RPMI8226 (cell line): ENCODE results near the gene KDM8.
A peak's percentile ranks its signal among the peaks of the same experiment; 100 is the strongest.

Experiments used
- DNase-seq: peaks from one replicate; pipeline ENCODE4 v3.0.0-alpha.2; 2015

Gene KDM8

DNA sequence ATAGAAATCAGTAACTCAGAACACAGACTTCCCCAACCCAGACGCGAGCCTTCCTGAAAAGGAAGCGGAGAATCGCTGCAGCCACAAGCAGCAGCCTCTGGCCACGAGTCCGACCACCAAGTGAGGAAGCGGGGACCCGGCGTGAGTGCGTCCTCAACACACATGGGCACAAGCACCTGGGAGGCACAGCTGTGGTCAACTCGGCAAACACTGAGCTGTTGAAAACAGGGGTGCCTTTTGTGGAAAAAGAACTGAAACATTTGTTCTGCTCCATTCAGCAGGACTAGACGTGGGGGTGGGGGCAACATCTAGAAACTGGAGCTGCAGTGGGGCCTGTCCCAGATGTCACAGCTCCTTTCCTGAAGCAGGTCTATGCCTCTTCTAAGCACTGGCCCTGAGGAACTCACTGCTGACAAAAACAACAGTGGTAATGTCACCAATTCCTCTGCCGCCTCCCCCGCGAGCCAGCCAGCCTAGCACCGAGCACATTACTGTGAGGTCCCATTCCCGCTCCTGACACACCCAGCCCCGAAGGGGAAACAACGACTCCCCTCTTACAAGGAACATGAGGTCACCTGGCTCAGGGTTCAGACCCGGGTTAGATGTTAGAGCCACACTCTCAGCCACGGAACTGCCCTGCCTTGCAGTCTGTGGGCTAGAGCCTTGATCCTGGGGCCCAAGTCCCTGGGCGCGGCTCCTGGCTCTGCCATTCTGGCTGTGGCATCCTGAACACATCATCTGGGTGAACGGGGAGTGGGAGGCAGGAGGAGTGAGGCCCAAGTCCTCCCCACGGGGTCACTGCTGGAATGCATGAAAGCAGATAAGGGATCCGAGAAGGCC, 29.0 kb downstream of the KDM8 start:
- peak; percentile 95 for DNase-seq

DNA sequence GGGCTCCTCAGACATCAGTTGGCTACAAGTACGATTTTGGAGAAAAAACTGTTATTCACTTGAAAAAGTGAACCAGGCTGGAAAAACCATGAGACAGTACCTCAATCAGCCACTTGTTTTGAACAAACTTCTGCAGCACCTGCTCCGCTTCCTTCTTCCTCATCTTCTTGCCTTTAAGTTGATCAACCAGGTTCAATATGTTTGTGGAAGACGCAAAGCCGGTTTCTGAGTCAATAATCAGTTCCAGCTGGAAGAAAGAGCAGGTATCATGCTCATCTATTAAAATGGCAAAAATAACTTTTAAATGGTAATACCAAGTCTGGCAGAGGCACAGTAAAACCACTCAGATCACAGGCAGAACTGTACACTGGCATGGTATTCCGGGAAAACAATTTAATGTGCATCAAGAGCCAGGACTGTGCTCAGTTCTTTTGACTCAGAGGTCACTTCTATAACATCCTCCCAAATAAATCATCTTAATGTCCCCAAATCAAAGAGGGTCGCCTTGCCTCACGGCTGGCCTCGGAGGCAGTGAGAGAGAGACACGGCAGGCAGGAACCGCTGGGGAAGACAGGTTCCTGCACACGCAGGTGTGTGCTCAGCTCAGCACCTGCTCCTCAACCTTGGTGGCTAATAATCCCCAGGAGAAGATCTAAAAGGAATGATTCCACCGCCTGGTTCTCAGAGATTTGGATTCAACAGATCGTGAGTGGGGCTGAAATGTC, 29.7 kb downstream of the KDM8 start:
- no peak for DNase-seq

DNA sequence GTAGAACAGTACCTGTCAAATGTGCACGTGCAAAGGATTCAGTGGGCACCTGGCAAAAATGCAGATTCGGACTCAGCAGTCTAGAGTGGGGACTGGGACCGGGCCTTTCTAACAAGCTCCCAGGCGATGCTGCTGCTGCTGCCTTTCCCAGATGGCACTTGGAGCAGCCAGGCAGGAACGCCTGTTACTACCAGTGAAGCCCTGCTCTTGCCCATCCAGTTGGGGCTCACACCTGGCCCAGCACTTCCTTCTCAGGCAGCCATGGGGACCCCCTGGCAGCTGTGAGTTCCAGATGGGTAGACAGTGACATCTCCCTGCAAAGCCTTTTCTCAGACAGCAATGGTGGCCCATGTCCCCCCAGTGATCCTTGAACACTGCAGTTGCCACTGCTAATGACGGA, 30.4 kb downstream of the KDM8 start:
- DNase-seq = no peak

DNA sequence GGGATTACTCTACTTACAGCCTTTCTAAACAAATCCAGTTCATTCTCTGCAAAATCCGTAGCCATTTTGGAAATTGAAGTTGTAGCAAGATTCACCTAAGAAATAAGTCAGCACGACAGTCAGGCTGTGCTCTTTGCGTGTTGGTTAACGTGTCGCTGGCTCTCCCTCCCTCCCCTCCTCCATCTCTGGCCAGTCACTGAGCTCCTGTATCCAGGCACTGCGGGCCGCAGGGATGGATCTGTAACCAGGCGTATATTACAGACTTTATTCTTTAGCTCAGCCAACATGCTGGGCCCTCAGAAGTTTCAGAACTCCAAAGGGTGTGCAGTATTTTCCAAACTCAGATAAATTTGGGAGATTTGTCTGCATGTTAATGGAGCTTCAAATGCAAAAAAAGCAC, 30.8 kb downstream of the KDM8 start:
- DNase-seq = no peak

DNA sequence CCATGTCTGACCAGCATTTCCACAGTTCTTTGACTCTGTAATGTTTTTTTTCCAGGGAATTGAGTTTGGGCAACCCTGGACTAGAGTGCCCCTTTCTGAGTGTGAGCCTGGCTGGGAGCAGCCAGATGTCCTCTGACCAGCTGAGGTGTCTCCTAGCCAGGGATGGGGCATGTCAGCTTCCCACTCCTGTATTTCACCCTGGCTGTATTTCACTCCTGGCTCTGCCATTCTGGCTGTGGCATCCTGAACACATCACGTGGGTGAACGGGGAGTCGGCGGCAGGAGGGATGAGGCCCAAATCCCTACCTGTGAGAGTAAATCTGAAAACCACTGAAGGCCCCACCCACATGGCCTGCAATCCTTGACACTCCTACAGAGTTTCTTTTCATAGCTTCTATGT, 31.3 kb downstream of the KDM8 start:
- no peak for DNase-seq

DNA sequence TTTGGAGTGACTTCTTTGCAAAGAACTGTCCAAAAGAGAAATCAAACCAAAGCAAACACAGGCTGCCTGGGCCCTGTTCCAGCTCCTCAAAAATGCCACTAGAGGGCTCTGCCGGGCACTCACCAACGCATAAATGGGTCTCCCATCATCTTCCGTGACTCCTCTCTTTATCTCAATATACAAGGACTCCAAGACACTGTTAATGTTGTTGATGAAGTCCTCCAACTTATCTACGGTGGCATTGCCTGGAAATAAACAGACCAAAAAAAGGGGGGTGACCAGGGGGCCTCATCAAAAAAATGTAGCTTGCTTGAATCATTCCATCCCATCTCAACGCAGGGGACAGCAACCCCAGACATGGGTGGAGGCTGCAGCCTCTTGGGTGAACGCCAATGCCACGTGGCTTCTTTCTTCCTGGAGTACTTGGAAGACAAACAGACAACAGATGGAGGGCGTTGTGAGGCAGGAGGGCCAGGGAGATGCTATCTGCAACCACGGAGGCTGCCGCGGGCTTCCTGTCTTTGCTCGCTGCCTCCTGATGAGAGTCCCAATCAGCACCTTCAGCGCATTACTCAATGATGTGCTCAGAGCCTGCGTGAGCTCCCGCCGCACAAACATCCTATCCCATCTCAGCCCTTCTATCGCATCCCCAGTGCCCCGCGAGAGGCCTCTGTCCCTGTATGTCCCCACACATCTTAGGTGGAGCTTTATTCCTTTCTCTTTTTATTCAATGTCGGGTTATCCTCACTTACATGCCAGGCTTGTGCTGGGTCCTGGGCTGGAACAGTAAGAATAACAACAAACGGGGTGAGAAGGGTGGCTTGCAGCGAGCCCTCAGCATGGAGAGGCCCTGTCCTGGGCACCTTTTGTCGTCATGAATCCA, 32.0 kb downstream of the KDM8 start:
- DNase-seq = peak; percentile 78

DNA sequence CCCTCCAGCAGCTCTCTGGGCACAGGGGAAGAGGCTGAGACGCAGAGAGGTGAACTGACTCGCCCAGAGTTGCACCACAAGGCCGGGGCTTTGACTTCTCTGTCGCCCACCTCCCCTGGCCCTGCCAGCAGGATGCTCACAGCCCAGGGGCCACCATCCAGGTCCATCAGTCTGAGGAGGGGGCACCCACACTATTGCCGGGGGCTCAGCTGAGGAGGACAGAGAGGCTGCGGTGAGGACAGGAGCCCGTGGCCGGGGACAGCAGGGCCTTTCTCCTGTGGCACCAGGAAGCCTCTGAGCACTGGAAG, 32.6 kb downstream of the KDM8 start:
- DNase-seq = no peak

DNA sequence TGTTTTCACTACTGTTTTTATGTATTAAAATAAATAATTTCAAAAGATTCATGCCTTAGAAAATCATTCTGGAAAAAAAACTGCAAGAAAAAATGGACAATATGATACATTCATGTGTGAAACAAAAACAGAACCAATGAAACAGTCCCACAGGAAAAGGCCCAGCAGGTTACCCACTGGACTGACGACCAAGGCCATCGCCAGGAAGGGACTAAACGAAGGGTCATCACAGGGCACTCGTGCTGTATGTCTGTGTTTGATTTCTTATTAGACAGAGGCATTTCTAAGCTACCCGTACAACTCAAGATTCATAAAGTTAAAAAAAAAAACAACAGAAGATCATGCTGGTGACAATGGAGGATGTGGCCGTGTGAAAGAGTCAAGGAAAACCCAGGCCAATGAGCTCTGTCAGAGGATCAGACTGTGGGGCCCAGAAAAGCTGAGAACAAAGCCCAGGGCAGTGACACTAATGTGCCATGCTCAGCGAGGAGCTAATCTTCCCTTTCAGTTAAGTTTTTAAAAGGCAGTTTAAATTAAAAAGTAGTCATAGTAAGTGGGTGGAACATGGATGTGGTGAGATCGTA, 33.4 kb downstream of the KDM8 start:
- no peak for DNase-seq

DNA sequence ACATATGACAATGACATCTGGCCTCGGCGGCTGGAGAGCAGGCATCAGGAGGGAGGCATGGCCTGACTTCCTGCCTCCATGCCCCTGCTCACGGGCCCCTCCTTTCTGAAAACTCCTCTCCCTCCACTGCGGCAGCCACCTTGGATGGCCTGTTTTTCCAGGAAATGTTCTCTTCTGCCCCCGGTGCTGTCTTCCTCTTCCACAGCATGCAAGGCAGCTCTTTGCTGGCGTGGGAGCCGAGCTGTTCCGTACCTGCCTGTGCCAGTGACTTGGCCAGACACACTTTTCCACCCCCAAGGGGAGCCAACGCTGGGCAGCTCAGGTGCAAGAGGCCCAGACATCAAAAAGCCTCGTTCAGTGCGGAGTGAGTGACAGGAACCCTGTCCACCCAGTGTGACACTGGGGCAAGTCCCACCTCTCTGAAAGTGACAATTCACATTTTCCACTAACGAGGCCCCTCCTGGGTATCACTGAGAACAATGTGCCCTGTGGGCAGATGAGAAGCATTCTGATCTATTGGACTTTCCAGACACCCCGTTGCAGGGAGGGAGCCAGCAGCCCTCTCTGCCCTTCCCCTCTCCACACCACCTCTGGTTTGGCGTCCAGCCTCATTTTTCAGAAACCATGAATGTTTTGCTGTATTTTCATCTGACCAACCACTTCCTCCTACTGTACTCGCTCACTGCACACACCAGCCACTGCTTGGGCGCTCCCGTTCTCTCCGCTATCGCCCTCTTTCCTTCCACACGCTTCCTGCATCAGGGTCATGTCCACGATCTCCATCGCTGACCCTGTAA, 34.1 kb downstream of the KDM8 start:
- no peak for DNase-seq

DNA sequence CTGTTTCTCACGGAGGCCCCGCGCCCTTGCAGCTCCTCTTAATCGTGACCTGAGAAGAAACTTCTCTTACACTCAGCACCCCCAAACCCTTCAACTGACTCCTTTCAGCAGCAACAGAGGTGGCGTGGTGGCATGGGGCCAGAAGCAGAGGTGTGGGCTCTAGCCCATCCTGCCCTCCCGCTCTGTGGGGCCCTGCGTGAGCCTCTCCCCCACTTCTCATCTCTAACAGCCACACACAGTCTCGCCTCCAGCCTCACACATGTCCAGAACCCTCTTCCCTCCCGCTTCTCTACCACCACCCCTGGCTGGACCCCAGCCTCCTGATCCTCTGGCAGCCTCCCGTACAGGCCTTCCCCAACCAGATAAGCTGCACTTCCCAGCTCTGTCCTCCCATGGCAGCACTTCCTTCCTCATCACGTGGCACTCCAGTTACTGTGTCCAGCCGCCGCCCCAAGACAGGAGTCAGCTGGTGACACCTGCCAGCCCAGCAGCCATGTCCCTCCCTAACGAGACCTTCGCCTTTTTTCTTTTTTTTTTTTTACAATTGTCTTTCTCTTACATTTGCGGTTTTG, 34.8 kb downstream of the KDM8 start:
- no peak for DNase-seq

DNA sequence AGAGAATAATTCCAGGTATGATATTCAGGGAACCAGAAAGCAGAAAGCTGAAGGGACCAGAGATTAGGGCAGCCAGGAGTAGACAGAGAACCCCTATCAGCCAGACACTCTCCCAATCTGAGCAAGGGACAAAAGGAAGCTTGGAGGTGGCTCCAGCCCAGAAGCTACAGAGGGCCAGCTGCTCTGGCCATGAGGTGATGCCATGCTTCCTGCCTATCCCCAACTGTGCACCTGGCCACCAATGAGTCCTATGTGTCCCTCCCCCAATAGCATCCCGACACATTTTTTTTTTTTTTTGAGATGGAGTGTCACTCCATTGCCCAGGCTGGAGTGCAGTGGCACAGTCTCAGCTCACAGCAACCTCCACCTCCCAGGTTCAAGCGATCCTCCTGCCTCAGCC, 35.3 kb downstream of the KDM8 start:
- no peak for DNase-seq

DNA sequence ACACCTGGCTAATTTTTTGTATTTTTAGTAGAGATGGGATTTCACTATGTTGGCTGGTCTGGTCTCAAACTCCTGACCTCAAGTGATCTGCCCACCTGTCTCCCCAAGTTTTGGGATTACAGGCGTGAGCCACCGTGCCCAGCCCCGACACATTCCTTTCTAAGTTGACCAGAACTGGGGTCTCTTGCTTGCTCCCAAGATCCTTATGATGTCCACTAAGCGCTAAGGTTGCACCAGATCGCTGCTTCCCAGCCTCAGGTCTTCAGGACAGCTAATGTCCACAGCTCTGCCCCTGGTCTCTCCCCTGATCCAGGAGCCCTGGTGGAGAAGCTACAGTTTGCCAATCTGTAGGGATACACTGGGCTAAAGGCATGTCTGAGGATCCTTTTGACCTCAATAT, 35.7 kb downstream of the KDM8 start:
- DNase-seq = no peak

DNA sequence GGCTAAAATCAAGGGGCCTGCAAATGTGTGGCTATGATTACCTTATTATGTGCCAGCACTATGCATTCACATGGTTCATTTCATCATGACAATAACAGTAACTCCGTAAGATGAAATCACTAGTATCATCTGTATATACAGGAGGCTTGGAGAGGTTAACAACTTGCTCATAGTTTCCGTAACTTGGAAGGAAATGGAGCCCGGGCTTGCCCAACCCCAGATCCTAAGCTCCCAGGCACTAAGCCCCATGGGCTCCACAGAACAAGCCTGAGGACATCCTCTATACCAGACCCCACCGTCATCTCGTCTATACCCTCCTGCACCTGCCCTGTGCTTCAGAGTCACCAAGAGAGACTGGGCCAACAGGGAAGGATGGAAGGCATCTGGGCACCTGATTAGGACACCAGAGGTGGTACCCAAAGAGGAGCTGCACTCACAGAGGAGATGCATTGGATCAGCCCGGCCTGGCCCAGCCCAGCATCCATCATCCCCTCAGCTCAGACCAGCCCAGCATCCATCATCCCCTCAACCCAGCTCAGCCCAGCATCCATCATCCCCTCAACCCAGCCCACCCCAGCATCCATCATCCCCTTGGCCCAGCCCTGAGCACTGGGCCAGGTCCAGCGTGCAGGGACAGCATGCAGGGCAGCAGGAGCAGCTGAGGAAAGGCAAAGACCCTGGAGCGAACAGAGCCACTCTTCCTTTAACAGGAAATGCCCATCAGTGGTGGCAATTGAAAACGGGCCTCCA, 36.8 kb downstream of the KDM8 start:
- no peak for DNase-seq

DNA sequence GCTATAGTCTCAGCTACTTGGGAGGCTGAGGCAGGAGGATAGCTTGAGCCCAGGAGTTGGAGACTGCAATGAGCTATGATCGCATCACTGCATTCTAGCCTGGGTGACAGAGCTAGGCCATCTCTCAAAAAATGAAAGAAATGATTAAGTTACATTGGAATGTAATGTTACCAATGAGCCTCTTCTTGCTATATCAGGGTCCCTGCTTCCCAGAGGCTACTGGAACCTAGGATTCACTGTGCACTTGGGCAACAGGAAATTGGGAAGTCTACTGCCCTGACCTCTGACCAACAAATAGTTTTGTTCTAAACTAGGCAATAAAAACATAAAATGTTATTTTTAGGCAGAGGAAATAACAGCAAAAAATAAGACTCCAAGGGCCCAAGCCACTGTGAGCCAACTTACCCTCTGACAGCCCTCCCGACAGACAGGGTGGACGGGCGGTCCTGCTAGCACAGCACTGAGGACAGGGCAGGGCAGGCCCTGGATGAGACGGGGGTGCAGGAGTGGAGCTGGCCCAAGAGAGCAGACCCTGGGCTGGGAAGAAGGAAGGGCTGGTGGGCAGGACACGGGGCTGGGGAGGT, 37.7 kb downstream of the KDM8 start:
- no peak for DNase-seq

DNA sequence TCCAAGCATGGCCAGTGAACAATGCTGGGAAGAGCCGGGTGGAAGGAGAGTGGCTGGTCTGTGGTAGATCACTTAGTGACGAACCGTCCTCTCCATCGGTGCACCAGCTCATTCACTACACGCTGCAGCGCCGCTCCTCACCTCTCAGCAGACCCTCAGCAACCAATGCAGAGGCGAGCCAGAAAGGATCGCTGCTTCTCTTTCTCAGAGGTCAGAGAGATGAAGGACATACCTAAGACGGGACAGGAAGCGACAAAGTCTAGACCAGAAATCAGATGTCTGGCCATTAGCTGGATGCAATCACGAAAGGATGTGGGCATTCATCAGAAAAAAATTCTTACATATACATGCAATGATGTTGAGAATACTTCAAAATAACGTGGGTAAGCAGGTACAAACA, 38.3 kb downstream of the KDM8 start:
- DNase-seq = no peak

DNA sequence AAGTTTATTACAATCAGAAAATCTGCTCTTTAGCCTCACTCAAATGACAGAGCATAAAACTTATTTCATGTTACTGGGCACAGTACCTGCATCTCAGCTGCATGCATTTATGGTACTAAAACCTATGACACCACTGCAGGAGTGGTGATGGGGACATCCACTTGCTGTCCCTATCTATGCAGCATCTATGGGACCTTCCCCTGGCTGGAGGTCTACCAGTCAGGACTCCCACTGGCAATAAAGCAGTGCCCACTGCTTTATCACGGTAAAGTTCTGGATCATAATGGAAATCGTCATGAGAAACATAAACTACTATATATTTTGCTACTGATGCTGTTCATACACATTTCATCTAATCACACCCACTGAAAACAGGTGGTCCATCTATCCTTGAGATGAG, 39.1 kb downstream of the KDM8 start:
- no peak for DNase-seq

DNA sequence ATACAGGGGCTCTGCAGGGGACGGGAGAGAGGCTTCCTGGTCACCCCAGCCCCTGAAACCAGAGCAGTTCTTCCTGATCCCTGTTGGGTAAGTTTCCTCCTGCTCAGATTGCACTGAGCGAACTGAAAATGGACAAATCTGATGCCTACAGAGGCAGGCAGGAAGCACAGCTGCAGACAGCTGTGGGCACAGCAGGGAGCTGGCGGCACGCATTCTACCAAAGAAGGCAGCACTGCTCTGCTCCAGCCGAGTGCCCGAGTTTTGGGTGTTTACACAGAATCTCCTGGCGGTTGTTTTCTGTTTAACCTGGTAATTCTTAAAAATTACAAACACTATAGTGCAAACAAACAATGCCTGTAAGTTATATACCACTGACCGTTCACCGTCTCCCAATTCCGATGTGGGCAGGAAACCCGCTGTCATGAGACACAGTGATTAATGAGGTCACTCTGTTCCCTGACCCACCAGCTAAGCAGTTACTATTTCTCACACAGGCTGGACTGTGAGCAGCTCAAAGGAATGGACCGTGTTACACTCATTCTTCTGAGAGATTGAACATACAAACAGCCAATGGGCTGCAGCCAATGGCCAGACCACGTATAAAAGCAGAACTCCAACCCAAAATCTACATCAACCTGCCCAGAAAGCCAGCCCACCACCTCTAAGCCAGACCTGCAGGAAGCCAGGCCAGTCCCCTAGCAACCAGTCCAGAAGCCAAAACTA, 39.7 kb downstream of the KDM8 start:
- no peak for DNase-seq

DNA sequence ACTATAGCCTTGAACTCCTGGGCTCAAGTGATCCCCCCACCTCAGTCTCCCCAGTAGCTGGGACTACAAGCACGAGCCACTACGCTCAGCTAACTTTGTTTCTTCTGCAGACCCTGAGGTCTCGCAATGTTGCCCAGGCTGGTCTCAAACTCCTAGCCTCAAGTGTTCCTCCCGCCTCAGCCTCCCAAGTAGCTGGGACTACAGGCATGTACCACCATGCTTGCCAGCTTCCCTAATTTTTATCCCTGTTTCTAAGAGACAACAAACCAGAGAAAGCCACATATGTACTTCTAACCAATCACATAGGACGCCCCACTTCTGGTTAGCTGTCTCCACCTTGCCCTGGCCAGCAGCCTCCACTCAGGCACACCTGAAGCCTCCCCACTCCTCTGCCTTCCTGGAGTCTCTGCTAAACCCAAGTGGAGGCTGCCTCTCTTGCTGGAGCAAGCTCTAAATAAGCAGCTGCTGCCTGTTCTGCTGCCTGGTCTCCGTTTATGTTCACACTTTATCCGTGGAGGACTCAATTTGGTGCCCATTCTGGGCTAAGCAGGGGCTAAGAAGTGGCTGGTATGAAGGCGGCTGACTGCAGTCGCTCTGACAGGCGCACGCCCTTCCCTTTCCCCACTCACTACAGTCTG, 40.5 kb downstream of the KDM8 start:
- no peak for DNase-seq

DNA sequence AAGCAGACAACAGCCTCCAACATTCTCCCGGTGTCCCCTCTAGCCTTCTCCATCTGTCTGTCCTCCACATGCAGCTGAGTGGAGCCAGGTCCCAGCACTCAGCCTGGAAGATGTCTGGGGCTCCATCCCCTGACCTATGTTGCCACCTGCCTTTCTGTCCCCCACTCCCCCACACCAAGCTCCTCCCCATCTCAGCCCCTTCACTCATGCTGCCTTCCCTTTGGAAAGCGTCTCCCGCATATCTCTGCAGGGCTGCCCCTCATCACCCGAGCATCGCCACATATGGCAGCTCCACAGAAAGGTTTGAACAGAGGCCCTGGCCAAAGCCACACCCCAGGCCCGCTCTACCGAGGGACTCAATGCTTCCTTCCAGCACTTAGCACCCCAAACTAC, 41.0 kb downstream of the KDM8 start:
- DNase-seq = no peak
